ENCODE measurements around the gene SCNN1A.

- TF ChIP-seq, protein P1, sequence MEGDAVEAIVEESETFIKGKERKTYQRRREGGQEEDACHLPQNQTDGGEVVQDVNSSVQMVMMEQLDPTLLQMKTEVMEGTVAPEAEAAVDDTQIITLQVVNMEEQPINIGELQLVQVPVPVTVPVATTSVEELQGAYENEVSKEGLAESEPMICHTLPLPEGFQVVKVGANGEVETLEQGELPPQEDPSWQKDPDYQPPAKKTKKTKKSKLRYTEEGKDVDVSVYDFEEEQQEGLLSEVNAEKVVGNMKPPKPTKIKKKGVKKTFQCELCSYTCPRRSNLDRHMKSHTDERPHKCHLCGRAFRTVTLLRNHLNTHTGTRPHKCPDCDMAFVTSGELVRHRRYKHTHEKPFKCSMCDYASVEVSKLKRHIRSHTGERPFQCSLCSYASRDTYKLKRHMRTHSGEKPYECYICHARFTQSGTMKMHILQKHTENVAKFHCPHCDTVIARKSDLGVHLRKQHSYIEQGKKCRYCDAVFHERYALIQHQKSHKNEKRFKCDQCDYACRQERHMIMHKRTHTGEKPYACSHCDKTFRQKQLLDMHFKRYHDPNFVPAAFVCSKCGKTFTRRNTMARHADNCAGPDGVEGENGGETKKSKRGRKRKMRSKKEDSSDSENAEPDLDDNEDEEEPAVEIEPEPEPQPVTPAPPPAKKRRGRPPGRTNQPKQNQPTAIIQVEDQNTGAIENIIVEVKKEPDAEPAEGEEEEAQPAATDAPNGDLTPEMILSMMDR (IDR thresholded peaks at IDR 0.05; ENCODE audit: low read length) = no peak
- TF ChIP-seq EZH2 (IDR thresholded peaks at IDR 0.05; ENCODE audit: borderline replicate concordance, low read length) = no peak
Observed at GRCh38 chr12:6352193-6353173, 22.9 kb downstream of the SCNN1A start.

Data from OCI-LY1 (cell line).